CD4-positive, alpha-beta T cell treated with Interferon gamma for 1 hour (primary cell): Measurements from ENCODE around the gene TMEM235.
A peak's percentile ranks its signal among the peaks of the same experiment; 100 is the strongest.

Experiments
- DNase-seq: peaks from one replicate; pipeline ENCODE4 v3.0.0-alpha.2; 2020

Gene TMEM235

DNA sequence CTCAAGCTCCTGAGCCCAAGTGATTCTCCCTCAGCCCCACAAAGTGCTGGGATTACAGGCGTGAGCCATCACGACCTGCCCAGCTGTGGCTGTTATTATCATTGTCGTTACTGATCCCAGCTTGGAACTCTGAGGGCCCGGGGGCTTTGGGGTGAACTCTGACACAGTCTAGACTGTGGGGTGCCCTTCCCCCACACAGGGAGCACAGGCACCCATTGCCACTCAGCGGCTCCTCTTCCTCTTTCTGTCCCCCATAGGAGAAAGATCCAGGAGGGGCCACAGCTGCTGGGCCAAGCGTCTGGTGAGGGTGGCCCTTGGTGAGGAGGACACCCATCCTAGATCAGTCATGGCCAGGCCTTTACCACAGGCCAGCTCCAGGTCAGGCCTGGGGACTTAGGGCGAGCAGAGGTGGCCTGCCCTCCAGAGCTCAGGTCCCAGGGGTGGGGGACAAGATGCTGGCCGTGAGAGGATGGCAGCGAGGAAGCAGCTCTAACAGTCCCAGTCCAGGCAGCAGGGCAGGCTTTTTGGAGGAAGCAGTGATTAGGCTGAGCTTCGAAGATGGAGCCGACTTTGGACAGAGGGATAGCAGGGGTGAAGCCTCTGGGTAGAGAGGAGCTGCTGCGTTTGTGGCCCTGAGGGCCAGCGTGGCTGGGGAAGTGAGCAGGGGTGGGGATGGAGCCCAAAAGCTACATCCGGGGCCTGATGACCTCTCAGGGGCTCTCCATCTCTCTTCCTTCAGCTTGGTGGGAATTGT, 24.7 kb downstream of the TMEM235 start:
- no peak for DNase-seq

DNA sequence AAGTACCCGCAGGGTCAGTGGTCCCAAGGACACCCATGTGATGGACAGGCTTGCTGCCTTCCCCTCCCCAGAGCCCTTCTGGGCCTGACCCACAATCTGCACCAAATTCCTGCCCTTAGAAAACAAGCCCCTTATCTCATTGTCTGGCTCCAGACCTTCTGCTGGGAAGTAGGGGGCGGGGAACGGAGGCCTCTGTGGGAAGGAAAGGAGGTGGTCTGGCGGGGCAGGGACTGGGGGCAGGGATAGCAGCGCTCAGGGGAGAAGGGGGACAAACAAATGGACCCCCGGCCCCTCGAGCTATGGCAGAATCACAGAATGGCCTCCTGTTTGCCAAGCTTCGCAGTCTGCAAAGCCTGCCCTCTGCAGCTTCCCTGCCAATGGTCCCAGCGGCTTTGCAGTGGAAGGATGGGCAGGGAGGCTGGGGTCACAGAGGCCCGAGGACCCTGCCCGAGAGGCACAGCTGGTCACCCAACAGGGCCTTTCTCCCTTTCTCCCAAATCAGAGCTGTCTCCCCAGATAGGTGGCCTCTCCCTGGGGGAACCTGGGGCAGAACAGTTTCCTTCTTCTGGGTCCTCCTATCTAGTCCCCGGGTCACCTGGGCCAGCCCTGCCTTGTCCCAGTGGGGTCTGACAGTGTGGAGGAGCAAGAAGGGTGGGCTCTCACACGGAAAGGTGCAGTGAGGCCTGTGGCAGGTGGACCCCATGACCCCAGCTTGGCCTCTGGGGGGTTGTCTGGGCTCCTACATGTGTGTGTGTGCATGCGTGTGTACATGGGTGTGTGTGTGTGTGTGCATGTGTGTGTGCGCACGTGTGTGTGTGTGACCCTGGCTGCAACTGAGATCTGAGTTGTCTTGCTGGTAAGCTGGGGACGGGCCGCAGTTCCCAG, 25.5 kb downstream of the TMEM235 start:
- DNase-seq = no peak

DNA sequence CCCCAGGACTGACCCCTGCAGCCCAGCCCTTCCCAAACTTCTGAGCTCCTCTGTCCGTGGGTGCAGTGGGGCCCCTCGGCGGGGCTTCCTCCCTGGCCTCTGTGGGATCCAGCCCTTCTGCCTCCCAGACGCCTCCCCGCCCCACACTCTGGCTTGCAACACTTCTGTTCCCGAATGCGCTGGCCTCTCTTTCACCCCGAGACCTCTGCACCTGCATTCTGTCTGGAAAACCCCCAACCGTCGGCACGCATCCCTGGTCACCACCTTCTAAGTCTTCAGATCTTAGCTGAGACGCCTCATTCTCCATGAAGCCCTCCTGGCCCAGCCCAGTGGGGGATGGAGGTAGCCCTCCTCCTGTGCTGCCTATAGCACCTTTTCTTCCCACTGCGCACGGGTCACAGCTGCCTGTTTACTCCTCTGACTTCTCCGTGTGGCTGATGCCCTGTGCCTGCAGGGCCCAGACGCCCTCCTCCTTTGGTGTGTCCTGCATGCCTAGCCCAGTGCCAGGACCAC, 26.4 kb downstream of the TMEM235 start:
- DNase-seq = peak; percentile 38

DNA sequence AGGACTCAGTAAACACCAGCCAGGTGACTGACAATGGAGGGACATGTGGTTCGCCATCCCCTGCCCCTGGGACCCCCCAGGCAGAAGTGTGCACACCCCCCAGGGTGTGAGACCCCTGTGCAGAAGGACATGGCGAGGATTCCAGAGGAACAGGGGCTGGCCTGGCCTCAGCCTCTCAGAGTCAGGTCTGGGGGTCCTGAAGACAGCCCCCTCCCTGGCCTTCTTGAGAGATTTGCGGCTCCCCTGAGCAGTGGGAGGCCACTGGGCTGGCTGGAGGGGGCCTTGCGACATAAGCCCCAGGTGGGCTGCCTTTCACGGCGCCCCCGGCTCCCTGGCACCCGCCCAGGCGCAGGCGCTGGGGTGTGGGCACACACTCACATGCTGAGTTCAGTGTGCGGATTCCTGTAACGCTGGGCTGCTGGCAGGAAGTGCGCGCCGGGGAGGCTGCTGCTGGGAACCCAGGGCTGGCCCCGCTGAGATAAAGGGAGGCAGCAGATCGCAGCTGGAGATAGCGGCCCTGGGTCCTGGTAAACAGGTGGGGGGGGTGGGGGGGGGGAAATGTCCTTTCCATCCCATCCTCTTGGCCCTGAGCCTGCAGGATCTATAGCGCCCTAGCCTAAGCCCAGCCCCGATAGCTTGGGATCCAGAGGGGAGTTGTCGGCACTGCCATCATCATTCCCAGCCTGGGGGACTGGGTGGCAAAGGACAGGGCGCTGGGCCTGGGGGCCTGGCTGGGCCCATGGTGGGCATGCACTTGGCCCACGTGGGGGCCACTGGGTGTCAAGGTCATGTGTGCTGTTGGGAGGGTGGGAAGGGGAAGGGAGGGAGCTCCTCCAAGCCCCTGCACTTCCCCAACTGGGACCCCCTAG, 27.1 kb downstream of the TMEM235 start:
- DNase-seq = peak; percentile 78

DNA sequence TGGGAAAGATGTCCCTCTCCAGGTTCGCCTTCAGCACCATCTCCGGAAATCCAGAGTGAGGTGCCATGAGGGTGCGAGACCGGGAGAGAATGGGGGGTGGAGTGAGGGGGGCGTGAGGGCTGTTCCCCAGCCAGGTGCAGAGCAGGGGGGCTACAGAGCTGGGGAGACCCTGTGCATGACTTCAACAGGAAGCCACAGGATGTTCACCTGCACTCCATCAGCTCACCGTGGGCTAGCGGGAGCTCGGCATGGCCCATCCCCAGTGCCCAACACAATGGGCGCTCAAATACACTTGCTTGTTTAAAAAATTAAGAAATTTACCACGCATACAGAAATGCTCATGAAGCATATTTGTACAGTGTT, 27.7 kb downstream of the TMEM235 start:
- no peak for DNase-seq

DNA sequence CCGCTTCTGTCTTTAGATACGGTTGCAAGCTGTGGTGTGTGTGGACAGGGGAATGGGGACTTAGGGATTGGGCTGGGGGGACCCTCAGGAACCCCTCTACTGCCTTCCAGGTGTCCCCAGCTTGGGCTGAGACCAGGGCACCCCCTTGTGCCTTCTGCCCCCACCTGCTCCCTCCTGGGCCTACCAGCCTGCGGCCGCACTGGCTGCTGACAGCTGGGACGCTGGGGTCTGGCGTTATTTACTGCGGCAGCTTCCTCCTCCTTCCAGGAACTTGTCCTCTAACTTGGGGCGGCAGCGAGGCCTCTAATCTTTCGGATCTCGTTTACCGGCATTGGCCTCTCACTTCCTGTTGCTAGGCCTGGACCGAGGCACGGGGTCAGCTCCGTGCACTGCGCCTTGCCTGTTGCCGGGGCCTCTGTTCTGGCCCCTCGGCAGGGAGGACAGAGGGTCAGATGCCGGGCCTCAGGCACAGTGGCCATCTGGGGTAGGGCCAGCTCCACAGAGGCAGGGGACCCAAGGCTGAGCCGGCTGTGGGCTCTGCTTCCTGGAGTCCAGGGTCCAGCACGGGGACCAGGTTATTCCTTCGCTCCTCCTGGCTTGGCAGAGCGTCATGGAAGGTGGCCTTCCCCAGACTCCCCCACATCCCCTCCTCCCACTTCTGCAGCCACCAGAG, 31.8 kb downstream of the TMEM235 start:
- DNase-seq = peak; percentile 48

DNA sequence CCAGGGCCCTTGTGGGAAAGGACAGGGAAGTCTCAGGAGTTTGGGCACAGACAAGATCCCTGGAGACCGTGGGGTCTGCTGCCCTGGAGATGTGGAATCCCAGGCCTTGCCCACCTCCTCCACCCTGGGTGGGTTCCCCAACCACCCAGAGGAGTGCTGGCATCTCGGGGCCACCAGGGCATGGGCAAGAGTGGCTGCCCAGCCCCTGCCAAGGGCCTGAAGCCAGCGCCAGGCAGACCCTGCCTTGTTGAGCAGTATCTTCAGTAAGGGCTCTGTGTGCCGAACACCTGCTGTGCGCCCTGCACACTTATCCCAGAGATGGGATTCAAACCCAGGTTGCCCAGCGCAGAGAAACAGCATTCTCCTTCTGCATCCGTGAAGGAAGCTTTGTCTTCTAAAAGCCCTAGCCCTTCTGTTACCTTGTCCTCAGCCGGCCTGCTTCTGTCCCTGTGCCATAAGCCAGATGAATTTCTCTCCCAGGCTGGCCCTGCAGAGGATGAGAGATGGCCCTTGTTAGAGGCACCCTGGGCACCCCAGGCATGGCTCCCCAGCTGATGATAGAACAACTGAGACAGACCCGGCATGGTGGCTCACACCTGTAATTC, 32.4 kb downstream of the TMEM235 start:
- no peak for DNase-seq

DNA sequence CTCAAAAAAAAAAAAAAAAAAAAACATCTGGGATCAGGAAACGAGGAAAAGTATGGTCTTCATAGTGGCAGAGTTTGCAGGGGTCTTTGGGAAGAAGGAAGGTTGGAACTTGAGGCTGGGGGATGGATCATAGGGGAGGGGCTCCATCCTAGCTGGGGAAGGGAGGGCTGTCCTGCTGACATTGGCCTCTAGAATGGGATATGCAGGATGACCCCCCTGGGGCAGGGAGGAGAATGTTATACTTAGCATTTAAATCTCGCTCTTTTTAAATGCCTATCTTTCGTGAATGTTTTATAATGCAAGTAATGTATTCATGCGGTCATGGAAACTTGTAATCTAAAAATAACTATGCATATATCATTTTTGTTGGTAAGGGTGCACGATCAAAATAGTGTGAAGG, 33.2 kb downstream of the TMEM235 start:
- no peak for DNase-seq

DNA sequence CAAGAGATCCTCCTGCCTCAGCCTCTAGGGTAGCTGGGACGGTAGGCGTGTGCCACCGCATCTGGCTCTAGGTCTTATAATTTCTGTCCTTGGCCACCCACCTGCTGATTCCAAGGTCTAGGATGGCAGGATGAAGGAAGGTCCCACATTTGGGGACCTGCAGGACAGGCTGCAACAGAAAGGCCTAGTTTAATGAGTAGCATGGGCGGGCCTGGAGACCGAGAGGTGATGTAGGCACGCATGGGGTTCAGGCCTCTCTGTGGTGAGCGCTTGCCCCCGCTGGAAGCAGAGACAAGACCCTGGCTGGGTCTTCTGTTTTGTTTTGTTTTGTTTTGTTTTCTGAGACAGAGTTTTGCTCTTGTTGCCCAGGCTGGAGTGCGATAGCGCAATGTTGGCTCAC, 33.7 kb downstream of the TMEM235 start:
- DNase-seq = no peak

DNA sequence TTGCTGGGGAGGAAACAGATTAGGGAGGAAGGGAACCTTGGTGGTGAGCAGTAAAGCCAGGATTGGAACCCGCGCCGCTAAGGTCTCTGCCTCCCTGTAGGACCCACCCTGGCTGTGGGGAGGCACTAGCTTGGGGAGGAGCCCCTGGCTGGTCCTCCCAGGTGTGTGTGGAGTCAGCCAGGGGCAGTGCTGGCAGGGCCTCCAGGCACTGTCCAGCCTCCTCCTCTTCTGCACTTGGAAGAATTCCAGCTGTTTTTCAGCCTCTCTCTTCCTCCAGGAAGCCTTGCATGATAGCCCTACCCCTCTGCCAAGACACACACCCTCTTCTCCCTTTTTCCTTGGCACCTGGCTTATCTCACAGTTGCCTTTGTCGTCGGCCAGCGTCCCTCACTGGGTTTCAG, 34.8 kb downstream of the TMEM235 start:
- no peak for DNase-seq

DNA sequence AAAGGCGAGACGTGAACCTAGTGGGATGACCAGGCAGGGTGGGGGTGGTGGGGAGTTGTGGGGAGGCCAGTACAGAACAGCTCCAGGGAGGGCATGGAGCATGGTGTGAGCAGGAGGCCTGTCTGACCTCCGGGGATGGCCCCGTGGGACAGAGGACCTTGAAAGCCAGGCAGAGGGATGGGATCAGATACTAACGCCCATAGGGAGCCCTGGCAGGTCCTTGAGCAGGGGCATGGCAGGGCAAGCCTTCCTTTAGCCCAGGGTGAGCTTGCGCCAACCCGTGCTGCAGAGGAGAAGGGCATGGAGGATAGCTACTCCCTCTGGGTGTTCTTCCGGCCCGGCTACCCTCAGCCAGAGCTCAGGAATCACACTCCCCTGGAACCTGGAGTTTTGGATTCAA, 35.3 kb downstream of the TMEM235 start:
- DNase-seq = no peak

DNA sequence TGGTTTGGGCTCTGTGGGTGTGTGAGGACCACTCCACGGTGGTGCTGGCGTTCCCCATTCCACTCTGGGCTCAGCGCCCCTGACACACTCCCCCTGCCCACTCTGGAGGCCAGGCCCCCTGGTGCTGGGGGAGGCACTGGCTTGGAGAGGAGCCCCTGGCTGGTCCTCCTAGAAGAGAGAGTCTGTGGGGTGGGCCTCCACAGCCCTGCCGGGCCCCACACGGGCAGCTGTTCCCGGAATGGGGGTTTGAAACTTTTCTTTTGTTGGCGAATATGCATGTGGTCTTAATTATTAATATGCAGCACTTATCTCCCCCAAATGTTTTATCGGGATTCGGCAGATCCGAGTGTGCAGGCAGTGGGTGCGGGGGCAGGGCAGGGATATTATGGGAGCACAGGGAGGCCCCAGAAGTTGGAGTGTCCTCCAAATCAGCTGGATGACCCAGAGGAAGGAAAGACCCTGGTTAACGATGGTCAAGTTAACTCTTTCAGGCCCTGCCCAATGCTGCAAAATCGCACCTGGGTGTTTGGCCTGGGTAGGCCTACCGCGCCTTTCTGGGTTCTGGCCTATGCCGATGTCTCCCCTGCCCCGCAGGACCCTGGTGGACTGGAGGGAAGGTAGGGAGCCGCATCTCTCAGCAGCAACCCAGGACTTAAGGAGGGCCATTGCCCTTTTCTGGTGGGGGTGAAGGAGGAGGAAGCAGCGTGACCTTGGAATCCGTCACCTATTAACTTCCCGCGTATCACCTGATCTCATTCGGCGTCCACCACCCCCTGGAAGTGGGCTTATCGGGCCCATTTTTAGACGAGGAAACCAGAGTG, 36.0 kb downstream of the TMEM235 start:
- no peak for DNase-seq

DNA sequence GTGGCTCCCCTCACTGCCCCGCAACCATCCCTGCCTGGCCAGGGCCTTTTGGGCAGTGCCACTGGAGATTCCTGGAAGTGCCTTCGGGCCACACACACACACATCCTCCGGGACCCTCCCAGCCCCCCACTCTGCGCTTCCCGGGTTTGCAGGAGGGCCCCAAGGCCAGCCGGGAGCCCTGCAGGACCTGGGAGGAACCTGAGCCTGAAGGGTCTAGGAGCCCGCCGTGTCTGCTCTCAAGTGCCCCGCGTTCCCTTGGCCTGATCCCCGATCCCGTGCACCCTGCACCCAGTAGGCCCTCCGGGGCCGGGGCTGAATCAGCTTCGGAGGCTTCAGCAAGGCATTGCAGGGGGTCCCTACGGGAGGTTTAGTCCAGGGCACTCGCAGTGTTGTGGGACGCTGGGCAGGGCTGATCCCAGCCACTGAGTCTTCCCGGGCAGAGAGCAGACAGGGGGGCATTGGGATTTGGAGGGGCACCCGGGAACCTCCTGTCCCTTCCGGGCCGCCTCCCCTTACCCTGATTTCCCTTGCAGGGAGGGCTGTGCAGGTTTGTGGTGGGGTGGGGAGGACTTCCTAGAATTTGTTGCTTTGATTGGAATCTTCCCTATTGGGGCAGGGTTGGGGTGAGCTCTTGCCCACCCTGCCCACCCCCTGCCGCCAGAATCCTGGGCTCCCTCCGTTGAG, 36.9 kb downstream of the TMEM235 start:
- no peak for DNase-seq

DNA sequence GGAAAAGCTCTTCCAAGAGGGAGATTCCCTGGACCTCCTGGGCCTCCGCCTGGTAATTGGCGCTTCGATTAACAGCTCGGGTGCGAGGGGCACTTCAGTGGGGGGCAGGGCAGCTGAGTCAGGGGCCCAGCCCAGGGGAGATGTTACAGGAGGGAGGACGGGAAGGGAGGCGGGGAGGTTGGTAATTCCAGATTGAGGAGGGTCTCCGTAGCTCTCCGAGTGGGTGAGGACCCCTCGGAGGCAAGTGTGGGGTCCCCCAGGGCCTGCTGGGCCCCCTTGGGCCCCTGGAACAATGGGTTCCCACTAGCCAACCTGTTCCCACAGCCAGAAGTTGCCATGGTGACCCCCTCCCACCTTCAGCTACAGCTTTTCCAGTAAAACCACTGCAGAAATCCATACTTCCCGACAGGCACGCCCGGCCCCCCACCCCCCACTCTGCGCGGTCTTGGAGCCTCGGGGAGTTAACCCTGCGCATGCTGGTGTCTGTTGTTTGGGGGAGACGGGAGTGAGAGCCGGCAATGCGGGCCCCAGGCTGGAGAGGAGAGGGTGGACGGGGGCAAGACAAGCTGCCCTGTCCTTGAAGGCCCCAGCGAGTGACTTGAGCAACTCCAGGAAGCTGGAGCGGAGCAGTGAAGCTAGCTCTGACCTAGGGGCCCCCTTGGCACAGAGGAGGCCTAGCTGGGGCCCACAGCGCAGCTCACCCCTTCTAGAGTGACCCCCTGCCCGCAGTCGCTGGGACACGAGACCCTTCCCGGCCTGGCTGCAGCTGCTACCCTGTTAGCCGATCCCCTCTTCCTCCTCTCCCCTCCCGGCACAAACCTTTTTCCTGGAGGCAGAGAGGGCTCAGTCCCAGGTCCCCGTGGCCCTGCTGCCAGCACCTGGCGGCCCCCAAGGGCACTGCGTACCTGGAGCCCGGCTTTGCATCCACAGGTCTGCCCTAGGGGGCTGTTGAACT, 37.8 kb downstream of the TMEM235 start:
- no peak for DNase-seq

DNA sequence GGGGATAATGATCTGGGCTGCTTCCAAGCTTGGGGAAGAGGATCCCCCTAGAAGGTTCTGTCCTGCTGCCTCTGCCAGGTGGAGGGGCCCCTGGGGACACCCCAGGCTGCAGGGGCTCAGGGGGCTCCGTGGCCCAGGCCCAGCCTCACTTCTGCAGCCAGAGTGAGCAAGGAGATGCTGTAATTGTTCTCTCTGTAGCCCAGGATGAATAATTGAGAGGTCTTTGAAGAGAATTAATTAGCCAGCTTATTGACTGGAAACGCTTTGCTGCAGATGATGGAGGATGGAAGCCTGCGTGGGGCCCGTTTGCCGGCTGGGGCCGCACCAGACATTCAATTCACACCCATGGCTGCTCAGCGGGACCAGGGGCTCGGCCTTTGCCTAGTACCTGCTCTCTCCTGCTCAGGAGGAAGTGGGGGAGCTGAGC, 38.5 kb downstream of the TMEM235 start:
- DNase-seq = no peak

DNA sequence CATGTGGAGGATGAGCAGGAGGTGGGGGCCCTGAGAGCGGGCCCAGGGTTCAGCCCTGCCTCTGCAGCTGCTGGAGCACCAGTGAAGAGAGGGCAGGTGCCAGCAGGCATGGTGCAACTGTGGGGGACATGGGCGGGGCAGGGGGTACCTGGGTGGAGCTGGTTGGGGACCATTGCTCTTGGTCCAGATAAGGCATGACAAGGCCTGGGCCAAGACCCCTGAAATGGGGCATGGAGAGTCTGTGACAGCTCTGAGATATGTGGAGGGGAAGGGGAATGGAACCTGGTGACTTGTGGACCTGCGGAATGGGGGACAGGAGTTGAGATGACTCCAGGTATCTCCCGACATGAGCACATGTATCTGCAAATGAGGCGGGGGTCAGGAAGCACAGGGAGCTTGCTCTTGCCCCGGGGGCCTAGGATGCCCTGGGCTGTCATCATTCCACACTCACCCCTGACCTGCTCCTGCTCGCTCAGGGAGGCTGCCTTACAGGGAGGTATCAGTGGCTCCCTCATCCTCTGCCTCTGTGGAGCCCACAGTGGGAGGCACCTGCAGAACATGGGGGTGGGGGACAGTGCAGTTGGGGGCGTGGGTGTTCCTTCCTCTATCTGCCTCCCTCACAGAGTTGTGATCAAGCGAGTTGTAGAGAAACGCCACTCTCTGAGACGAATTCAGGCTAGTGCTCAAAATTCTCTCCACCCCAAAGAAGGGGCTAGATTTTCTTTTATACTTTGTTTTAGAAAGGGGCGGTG, 40.2 kb downstream of the TMEM235 start:
- no peak for DNase-seq

DNA sequence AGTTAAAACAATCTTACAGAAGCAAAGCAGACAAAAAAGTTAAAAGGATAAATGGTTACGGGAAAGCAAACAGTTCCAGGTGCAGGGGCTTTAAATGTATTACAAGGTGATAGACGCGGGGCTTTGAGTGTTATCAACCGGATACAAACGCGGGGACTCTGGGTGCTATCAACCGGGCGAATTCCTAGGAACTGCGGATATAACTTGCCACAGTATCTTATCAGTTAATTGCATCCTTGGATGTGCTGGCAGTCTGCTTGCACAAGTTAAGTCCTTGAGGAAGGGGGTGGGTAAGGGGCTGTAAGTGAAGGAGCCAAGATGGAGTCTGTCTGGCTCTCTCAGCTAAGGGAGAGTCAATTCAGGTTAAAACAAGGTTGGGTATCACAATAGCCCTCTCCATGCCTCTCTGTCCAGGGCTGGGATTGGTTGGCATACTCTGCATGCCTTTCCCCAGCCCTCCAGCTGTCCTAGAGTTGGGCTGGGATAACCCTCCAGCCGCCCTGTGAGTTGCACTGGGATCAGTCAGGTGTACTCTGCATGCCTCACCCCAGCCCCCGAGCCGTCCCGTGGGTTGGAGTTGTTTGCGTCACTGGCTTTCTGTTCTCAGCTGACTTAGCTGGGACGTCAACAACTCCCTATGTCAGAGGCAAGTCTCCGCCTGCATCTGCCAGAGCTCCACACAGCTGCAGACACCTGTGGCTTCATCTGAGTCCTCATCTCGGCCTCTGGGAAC, 40.9 kb downstream of the TMEM235 start:
- peak; percentile 80 for DNase-seq

DNA sequence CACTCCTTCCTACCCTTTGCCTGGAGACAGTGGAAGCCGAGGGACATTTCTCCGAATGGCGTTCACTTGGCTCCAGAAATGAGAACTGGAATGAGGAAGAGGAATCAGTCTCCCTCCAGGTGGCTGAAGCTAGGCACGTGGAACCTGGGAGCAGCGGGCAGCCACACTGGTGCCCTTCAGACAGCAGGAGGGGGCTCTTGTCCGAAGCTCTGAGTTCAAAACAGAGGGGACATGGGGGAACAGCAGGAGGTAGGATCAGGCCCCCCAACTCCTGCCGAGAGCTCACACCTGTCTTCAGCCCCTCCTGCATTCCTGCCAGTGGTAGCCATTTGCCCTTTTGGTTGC, 41.5 kb downstream of the TMEM235 start:
- no peak for DNase-seq
